Measurements from ENCODE around the gene CPS1. TPM values are rescaled to one million over a fixed set of nuclear protein-coding genes. Genes with fewer than 3 reads are reported as not detected.

The CPS1 gene
- total RNA-seq, 1 experiment from 2014 or later, result 20.6 TPM

- Mint-ChIP-seq H3K27ac (ENCODE audit: low read depth, unreplicated experiment) (no peak overlapping the region), H3K4me3 (ENCODE audit: unreplicated experiment) (no peak overlapping the region), H3K27me3 (ENCODE audit: insufficient read depth, unreplicated experiment) (no peaks in the 10 kb centered on the region), H3K9me3 (ENCODE audit: unreplicated experiment) (no peaks in the 10 kb centered on the region), H3K36me3 (ENCODE audit: insufficient read depth, unreplicated experiment) (no peaks in the 10 kb centered on the region), H3K4me1 (ENCODE audit: insufficient read depth, unreplicated experiment) (no peaks in the 10 kb centered on the region)
- TF ChIP-seq, protein P1, sequence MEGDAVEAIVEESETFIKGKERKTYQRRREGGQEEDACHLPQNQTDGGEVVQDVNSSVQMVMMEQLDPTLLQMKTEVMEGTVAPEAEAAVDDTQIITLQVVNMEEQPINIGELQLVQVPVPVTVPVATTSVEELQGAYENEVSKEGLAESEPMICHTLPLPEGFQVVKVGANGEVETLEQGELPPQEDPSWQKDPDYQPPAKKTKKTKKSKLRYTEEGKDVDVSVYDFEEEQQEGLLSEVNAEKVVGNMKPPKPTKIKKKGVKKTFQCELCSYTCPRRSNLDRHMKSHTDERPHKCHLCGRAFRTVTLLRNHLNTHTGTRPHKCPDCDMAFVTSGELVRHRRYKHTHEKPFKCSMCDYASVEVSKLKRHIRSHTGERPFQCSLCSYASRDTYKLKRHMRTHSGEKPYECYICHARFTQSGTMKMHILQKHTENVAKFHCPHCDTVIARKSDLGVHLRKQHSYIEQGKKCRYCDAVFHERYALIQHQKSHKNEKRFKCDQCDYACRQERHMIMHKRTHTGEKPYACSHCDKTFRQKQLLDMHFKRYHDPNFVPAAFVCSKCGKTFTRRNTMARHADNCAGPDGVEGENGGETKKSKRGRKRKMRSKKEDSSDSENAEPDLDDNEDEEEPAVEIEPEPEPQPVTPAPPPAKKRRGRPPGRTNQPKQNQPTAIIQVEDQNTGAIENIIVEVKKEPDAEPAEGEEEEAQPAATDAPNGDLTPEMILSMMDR (IDR thresholded peaks at IDR 0.05; ENCODE audit: unreplicated experiment), result no peak
- no TSS peak for BruUV-seq (replicated peaks)
- ChIA-PET CTCF (interaction anchor here (0.6 kb wide), 1 partner anchor 48 kb away, joined by 3 read pairs; no protein-coding TSS in a partner anchor), POLR2A (no interaction called here)
- intact Hi-C loops (cut with micrococcal nuclease), result no loop called here
- DNase-seq (ENCODE audit: unreplicated experiment), result no peak
These were observed 27.7 kb upstream of the CPS1 start for GRCh38 chr2:210528716-210529115.

DNA sequence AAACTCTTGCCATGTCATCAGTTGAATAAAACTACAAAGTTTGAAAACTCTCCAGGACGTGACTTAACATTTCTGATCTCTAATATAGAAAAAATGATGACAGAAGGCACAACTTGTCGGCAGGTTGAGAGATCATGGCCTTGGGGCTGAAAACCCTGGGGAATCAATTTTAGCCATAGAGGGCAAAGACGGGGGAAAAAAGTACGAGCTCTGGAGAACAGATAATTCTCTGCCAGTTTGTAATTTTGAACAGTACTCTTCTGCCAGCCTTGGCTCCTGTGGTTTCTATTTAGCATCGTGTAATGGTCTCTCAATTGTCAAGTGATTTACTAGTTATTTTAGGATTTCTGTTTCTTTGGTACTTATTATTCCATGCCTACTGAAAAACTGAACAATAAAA lies 25.3 kb upstream of the CPS1 start:
- Mint-ChIP-seq H3K27me3 (ENCODE audit: insufficient read depth, unreplicated experiment) (no peaks in the 10 kb centered on the region), H3K36me3 (ENCODE audit: insufficient read depth, unreplicated experiment) (no peaks in the 10 kb centered on the region), H3K9me3 (ENCODE audit: unreplicated experiment) (no peaks in the 10 kb centered on the region), H3K27ac (ENCODE audit: low read depth, unreplicated experiment) (no peak overlapping the region), H3K4me1 (ENCODE audit: insufficient read depth, unreplicated experiment) (no peaks in the 10 kb centered on the region), H3K4me3 (ENCODE audit: unreplicated experiment) (no peak overlapping the region)
- BruUV-seq (replicated peaks), result no TSS peak
- no peak for DNase-seq (ENCODE audit: unreplicated experiment)
- TF ChIP-seq, protein P1 (IDR thresholded peaks at IDR 0.05; ENCODE audit: unreplicated experiment), result no peak
- ChIA-PET CTCF (interaction anchor here (0.6 to 1.6 kb wide), 3 partner anchors 28 to 780 kb away, joined by 3 read pairs; no protein-coding TSS in a partner anchor), POLR2A (no interaction called here)
- intact Hi-C loops (cut with micrococcal nuclease), result no loop called here

GRCh38 chr2:210531482-210531881 lies 24.9 kb upstream of the CPS1 start:
- CTCF ChIA-PET, result interaction anchor here (0.6 to 1.3 kb wide), 2 partner anchors 28 to 780 kb away, joined by 3 to 7 read pairs; no protein-coding TSS in a partner anchor
- H3K27me3 Mint-ChIP-seq (ENCODE audit: insufficient read depth, unreplicated experiment), result no peaks in the 10 kb centered on the region

GRCh38 chr2:210533389-210533788 lies 23.0 kb upstream of the CPS1 start:
- Mint-ChIP-seq H3K4me1 (ENCODE audit: insufficient read depth, unreplicated experiment) (no peaks in the 10 kb centered on the region), H3K36me3 (ENCODE audit: insufficient read depth, unreplicated experiment) (no peaks in the 10 kb centered on the region), H3K4me3 (ENCODE audit: unreplicated experiment) (no peak overlapping the region)

More at GRCh38 chr2:210531482-210531881, 24.9 kb upstream of the CPS1 start:
- no peaks in the 10 kb centered on the region for H3K4me1 Mint-ChIP-seq (ENCODE audit: insufficient read depth, unreplicated experiment)
- H3K4me3 Mint-ChIP-seq (ENCODE audit: unreplicated experiment), result no peak overlapping the region
- H3K36me3 Mint-ChIP-seq (ENCODE audit: insufficient read depth, unreplicated experiment), result no peaks in the 10 kb centered on the region
- TF ChIP-seq, protein P1 (IDR thresholded peaks at IDR 0.05; ENCODE audit: unreplicated experiment), result no peak
- H3K9me3 Mint-ChIP-seq (ENCODE audit: unreplicated experiment), result no peaks in the 10 kb centered on the region
- intact Hi-C loops (cut with micrococcal nuclease), result no loop called here
- DNase-seq (ENCODE audit: unreplicated experiment), result no peak
- BruUV-seq (replicated peaks), result no TSS peak
- POLR2A ChIA-PET, result no interaction called here
- no peak overlapping the region for H3K27ac Mint-ChIP-seq (ENCODE audit: low read depth, unreplicated experiment)

More at GRCh38 chr2:210533389-210533788, 23.0 kb upstream of the CPS1 start:
- Mint-ChIP-seq H3K27ac (ENCODE audit: low read depth, unreplicated experiment) (no peak overlapping the region), H3K9me3 (ENCODE audit: unreplicated experiment) (no peaks in the 10 kb centered on the region), H3K27me3 (ENCODE audit: insufficient read depth, unreplicated experiment) (no peaks in the 10 kb centered on the region)
- DNase-seq (ENCODE audit: unreplicated experiment), result no peak
- POLR2A ChIA-PET, result no interaction called here
- intact Hi-C loops (cut with micrococcal nuclease), result no loop called here
- BruUV-seq (replicated peaks), result no TSS peak
- TF ChIP-seq, protein P1 (IDR thresholded peaks at IDR 0.05; ENCODE audit: unreplicated experiment), result no peak
- CTCF ChIA-PET, result interaction anchor here (0.6 kb wide), 1 partner anchor 15 kb away, joined by 3 read pairs; no protein-coding TSS in a partner anchor

All from MCF 10A (cell line).